Measurements from ENCODE around the gene S100A5. TPM values are rescaled to one million over a fixed set of nuclear protein-coding genes. Genes with fewer than 3 reads are reported as not detected.

The S100A5 gene
- total RNA-seq, 3 donors from 2014 or later, result 0.74 to 2.5 (median 0.95) TPM

DNA sequence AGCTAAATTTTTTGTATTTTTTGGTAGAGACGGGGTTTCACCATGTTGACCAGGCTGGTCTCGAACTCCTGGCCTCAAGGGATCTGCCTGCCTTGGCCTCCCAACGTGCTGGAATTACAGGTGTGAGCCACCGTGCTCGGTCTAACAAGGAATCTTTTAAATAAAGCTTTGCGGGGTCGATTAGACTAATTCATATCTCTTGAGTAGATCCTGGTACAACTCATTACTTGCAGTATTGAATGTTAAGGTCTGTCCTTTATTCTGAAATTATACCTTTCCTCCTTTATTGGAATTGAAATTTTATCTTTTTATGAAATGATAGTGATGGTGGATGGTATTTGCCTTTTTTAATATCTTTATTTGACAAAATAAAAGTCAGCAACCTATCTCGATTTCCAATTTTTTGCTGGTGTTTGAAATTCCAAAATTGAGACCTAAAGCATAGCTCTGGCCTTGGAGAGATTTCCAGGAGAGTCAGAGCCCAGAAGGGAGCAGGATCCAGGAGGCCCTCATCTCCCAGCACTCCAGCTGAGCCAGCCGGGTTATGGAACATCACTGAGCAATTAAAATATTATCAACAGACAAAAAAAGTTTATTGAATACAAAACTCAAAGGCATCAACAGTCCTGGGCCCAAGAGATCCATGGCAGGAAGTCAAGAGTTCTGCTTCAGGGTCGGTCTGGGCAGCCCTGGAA is 20.2 kb upstream of the S100A5 start:
- Mint-ChIP-seq H3K36me3 (ENCODE audit: insufficient read depth) (no peaks in the 10 kb centered on the region), H3K27me3 (ENCODE audit: low read depth) (no peaks in the 10 kb centered on the region)

DNA sequence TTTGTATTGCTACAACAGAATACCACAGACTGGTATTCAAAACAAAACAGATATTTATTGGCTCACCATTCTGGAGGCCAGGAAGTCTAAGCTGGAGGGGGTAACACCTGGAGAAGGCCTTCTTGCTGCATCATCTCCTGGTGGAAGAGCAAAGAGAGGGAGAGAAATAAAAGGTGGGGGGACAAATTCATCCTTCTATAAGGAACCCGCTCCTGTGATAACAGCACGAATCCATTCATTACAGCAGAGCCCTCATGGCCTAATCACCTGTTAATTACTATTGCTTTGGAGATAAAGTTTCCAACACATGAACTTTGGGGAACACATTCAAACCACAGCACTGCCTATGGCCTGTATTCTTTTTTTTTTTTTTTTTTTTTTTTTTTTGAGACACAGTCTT is 19.5 kb upstream of the S100A5 start:
- Mint-ChIP-seq H3K4me3 (no peak overlapping the region), H3K36me3 (ENCODE audit: insufficient read depth) (no peaks in the 10 kb centered on the region), H3K27me3 (ENCODE audit: low read depth) (no peaks in the 10 kb centered on the region), H3K4me1 (ENCODE audit: low read depth) (peaks cover 1% of the 10 kb centered on the region), H3K9me3 (no peaks in the 10 kb centered on the region)
- DNase-seq (no peak), ATAC-seq (no peak)

More for the DNA sequence above, 20.2 kb upstream of the S100A5 start:
- no peaks in the 10 kb centered on the region for H3K9me3 Mint-ChIP-seq
- ATAC-seq, result no peak
- H3K4me1 Mint-ChIP-seq (ENCODE audit: low read depth), result peaks cover 7% of the 10 kb centered on the region
- DNase-seq, result no peak
- H3K4me3 Mint-ChIP-seq, result no peak overlapping the region

DNA sequence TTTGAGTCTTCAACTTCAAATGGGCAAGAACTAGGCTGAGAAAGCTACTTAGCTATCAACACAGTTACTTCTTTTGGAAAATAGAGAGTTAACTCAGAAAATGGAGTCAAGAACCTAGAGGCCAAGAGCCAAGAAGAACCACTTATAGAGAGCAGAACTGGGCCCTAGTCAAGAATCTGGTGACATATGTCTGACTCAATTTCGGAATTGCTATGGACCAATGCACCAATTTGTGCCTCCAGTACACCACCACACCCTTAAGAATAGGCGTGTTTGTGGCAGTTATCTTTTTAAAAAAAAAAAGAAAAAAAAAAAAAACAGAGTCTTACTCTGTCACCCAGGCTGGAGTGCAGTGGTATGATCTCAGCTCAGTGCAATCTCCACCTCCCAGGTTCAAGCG is 17.1 kb upstream of the S100A5 start:
- ATAC-seq, result no peak

DNA sequence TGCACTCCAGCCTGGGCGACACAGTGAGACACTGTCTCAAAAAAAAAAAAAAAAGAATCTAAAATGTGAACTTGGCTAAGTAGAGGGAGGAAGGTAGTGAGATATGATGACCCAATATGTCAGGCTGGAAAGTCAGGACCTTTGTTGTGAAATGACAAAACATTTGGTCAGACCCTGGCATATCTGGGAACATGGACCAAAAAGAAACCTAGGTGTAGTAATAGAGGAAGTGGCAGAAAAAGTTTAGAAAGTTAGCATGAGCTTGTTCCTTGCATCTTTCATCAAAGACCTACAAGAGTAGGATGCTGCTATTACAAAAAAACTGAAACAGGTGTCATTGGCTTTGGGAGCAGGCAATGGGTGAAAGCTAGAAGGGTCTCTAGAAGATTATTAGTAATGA is 15.6 kb upstream of the S100A5 start:
- ATAC-seq (no peak), DNase-seq (no peak)
- Mint-ChIP-seq H3K4me1 (ENCODE audit: low read depth) (peaks cover 2% of the 10 kb centered on the region), H3K4me3 (no peak overlapping the region), H3K36me3 (ENCODE audit: insufficient read depth) (no peaks in the 10 kb centered on the region), H3K27me3 (ENCODE audit: low read depth) (no peaks in the 10 kb centered on the region), H3K9me3 (no peaks in the 10 kb centered on the region)

More for the DNA sequence above, 17.1 kb upstream of the S100A5 start:
- Mint-ChIP-seq H3K9me3 (no peaks in the 10 kb centered on the region), H3K4me3 (no peak overlapping the region), H3K27me3 (ENCODE audit: low read depth) (no peaks in the 10 kb centered on the region), H3K4me1 (ENCODE audit: low read depth) (peaks cover 2% of the 10 kb centered on the region), H3K36me3 (ENCODE audit: insufficient read depth) (no peaks in the 10 kb centered on the region)
- DNase-seq, result no peak

DNA sequence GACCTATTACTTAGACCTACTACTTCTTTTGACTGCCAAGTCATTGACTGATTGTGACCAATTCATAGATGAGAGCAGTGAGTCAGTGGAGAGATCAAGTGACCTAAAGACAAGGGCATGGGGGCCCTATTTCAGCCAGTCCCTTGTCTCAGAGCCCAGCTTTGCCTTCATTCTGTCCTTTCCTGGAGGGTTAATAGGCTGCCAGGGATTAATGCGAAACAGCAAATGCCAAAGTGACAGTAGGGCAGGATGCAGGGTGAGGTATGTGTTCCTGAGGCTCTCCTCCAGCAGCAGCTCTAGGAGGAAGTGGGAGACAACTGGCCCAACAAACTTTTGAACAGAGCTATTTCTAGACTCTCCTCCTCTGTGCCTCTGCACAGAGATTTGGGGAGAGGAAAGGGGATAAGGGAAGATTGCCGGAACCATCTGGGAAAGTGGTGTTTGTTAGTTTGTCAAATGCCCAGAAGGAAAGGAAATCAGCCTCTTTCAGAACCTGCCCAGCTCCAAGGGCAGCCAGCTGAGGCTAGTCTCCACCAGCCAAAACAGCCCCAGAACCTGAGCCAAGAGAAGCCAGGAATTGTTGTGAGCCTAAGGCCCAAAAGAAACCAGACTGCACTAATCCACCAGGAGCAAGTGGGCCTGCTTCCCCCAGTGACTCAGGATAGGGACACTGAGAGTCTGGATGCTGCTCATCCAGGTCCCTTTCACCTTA is 13.3 kb upstream of the S100A5 start:
- no peak overlapping the region for H3K4me3 Mint-ChIP-seq
- no peaks in the 10 kb centered on the region for H3K27me3 Mint-ChIP-seq (ENCODE audit: low read depth)

DNA sequence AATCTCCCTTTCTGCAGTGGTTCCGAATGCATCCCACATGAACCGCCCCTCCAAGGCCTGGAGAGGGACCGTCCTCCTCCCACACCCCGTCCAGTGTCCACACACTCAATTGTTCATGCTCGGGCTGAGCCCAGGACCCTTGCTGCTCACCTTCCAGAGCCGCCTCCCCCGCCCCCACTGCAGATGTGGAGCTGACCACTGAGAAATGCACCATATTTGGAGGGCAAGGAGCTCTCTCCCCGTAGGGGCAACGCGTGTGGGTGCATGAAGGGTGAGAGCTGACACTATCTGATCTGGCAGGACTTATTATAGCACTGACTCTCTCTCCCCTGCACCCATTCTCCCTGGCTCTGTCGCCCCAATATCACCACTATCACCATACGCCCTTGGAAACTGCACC is 12.4 kb upstream of the S100A5 start:
- Mint-ChIP-seq H3K4me1 (ENCODE audit: low read depth) (peaks cover 4% of the 10 kb centered on the region), H3K4me3 (no peak overlapping the region), H3K27me3 (ENCODE audit: low read depth) (no peaks in the 10 kb centered on the region), H3K36me3 (ENCODE audit: insufficient read depth) (no peaks in the 10 kb centered on the region), H3K9me3 (no peaks in the 10 kb centered on the region)
- ATAC-seq (no peak), DNase-seq (no peak)

More for the DNA sequence above, 13.3 kb upstream of the S100A5 start:
- H3K9me3 Mint-ChIP-seq, result no peaks in the 10 kb centered on the region
- DNase-seq (no peak), ATAC-seq (no peak)
- peaks cover 3% of the 10 kb centered on the region for H3K4me1 Mint-ChIP-seq (ENCODE audit: low read depth)
- H3K36me3 Mint-ChIP-seq (ENCODE audit: insufficient read depth), result no peaks in the 10 kb centered on the region

DNA sequence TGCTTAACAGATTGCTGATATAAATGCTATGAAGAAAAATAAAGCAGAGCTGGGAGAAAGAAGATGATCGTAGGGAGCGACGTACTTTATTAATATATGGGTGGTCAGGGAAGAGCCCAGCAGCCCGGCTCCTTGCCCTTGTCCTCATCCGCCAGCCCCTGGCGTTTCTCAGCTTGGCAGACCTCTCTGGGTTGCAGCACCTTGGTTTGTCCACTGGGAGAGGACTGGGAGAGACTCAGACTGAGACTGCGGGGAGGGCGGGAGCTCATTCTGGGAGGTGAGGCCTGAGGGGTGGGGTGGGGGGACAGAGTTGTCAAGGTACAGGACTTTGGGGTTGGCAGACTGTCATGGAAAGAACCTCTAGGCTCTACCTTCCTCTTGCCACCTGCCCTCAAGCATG is 11.6 kb upstream of the S100A5 start:
- H3K4me1 Mint-ChIP-seq (ENCODE audit: low read depth), result peaks cover 4% of the 10 kb centered on the region
- H3K4me3 Mint-ChIP-seq, result no peak overlapping the region
- H3K36me3 Mint-ChIP-seq (ENCODE audit: insufficient read depth), result no peaks in the 10 kb centered on the region
- H3K9me3 Mint-ChIP-seq, result no peaks in the 10 kb centered on the region
- H3K27me3 Mint-ChIP-seq (ENCODE audit: low read depth), result no peaks in the 10 kb centered on the region
- no peak for ATAC-seq
- DNase-seq, result no peak

DNA sequence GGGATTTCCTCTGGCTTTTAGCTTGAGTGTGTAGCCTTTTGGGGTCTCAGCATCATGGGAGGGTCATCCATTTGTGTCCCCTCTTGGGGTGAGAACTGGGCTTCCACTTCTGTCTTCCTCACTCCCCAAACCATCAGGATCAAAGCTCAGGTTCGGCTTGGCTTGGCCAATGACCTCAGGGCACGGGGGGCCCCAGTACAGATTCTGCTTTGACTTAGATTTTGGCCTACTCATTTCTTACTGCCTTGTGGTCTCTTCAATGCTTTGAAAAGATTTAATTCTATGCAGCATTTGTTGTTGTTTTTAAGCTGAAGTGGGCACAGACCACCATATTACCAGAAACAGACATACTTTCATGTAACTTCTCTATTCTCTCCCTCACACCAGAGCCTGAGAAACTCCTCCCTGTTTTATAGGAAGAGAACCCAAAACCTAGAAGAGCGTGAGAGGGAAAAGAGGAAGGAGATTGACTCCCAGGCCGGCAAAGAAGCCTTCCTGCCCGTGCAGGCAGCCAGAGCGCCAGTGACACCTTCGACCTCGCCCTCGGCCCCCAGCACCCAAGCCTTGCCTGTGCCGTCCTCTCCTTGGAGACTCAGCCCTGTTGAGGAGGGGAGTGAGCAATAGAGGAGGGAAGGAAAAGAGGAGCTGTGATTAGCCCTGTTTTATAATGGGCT is 10.2 kb upstream of the S100A5 start:
- no peak for ATAC-seq
- no peaks in the 10 kb centered on the region for H3K9me3 Mint-ChIP-seq
- H3K4me1 Mint-ChIP-seq (ENCODE audit: low read depth), result peaks cover 16% of the 10 kb centered on the region
- no peaks in the 10 kb centered on the region for H3K27me3 Mint-ChIP-seq (ENCODE audit: low read depth)
- no peak for DNase-seq
- H3K36me3 Mint-ChIP-seq (ENCODE audit: insufficient read depth), result no peaks in the 10 kb centered on the region
- H3K4me3 Mint-ChIP-seq, result no peak overlapping the region

DNA sequence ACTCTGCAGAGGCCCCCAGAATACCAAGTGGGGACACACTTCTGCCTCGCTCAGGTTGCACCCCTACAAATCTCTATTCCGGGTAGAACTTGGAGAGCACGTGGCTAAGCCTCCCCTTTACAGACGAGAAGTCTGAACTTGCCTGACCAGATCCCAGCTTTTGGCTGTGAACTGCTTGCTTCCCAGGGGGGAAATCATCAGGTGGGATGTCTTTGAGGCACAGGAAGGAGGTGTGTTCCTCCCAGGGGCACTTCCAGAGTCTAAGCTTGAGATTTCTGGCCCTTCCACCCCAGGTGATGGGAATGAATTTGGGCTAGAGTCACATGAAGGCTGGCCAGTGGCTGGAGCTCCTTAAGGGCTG is 9.6 kb upstream of the S100A5 start:
- DNase-seq (no peak), ATAC-seq (no peak)
- H3K27me3 Mint-ChIP-seq (ENCODE audit: low read depth), result no peaks in the 10 kb centered on the region
- peaks cover 22% of the 10 kb centered on the region for H3K4me1 Mint-ChIP-seq (ENCODE audit: low read depth)
- H3K36me3 Mint-ChIP-seq (ENCODE audit: insufficient read depth), result no peaks in the 10 kb centered on the region
- no peak overlapping the region for H3K4me3 Mint-ChIP-seq
- no peaks in the 10 kb centered on the region for H3K9me3 Mint-ChIP-seq

DNA sequence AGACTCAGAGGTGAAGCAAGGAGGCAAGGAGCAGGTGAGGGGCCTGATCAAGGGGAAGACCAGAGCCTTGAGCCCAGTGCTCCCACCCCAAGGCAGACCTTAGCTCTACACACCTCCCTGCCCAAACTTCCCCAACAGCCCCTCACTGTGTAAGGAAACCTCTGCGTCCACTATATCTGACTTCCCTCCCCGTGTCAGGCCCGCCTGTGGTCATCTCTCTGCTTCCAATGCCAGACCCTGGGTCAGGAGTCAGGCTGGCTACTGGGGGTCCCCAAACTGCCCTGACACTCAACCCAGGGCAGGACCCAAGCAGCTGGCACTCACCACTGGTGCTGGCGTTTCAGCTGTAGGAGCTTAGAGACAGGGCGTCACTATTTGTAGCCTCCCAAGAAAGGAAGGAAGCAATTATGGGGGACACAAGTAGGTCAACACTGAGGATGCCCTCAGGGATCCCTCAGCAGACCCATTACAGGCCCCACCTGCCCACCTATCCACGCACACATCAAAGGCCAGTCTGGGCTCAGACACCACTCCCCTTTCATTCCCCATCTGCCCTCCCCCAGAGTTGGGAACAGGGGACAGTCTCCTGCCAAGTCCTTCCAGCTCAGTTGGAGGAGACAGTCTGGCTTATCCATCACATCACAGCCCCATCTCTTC is 9.1 kb upstream of the S100A5 start:
- ATAC-seq, result no peak
- Mint-ChIP-seq H3K4me3 (no peak overlapping the region), H3K36me3 (ENCODE audit: insufficient read depth) (no peaks in the 10 kb centered on the region), H3K27me3 (ENCODE audit: low read depth) (no peaks in the 10 kb centered on the region), H3K4me1 (ENCODE audit: low read depth) (peaks cover 27% of the 10 kb centered on the region), H3K9me3 (no peaks in the 10 kb centered on the region)
- DNase-seq, result no peak

DNA sequence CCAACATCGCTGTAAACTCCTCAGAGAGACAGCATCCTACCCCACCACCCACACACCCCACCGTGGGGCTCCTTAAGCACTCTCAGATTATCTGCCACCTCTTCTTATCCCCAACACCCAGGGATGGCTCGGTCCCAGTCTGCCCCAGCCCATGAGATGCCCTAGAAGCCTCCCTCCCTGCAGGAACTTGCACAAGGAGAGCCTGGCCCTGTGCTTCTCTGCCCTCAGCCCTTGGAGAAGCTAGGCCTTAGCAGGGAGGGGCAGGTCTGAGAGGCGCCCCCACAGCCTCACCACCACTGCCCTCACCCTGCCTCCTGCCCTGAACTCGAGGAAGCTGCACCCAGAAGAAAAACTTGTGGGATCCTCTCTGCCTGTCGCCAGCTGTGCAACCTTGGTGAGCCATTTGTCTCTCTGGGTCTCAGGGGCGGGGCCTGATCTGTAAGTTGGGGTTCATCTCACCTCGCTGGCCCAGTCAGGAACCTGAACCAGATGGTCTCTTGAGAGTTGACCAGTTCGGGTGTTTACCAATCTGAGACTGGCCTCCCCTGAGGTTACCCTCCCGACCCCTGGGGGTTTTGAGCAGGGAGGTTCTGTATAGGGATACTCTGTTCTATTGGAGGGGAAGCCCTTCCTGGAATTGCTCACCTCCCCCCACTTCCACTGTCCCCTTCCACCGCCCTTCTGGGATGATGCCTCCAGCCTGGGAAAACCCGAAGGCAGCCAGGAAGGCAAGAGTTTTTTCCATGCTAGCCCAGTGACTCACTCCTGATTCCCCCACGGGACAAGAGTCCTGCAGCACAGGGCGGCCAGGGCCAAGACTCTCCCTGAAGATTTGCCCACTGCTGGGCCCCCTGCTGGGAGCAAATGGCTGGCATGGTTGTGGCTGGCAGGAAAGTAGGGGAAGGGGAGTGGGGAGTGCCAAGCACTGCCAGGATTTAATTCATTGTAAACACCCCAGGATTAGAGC is 8.3 kb upstream of the S100A5 start, which contains the start of gene S100A3:
Gene S100A3 (minus strand): TSS at position 537 of the 967 bp plus-strand sequence. CDS start 773 bp downstream, outside the sequence.
- H3K36me3 Mint-ChIP-seq (ENCODE audit: insufficient read depth), result peaks cover 4% of the 10 kb centered on the region
- no peak within 1 kb of the TSS for H3K4me3 Mint-ChIP-seq
- H3K4me1 Mint-ChIP-seq (ENCODE audit: low read depth), result peaks cover 35% of the 10 kb centered on the region
- no peaks in the 10 kb centered on the region for H3K9me3 Mint-ChIP-seq
- no peaks in the 10 kb centered on the region for H3K27me3 Mint-ChIP-seq (ENCODE audit: low read depth)
- ATAC-seq (no peak), DNase-seq (no peak)

DNA sequence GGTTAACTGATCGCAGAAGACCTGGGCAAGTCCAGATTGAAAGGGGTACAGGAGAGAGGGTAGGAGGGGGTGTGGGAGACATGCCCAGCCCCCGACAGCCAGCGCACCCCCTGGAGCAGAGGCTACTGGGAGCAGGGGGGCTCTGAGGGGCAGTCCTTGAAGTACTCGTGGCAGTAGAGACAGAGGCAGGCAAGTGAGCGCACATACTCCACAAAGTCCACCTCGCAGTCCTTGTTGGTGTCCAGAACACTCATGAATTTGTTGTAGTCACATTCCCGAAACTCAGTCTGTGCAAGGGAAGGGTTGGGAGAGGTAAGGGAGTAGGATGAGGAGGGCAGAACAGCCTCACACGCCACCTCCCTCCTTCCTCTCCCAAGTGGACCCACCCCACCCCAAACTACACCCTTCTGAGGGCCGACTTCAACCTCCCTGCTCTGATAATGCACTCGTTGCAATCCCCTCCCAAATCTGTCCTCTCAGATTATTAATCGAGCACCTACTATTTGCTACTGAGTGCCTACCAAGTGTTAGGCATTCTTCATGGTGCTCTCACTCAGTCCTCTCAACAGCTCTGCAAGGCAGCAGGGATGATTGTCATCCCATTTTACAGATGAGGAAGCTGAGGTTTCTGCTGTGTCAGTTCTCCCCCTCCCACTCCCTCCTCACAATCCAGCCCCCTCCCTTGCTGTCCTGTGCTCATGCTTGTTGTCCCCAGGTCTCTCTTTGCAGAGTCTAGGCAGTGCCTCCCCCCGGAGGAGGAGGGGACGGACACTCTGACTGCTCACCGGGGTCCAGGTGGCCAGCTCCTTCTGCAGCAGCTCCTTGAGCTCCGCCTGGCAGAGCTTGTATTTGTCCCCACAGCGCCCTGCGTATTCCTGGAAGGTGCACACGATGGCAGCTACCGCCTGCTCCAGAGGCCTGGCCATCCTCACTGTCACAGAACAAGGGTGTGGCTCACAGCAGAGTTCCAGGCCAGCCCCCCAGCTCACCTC is 7.1 kb upstream of the S100A5 start:
- no peaks in the 10 kb centered on the region for H3K27me3 Mint-ChIP-seq (ENCODE audit: low read depth)
- ATAC-seq, result no peak
- H3K36me3 Mint-ChIP-seq (ENCODE audit: insufficient read depth), result peaks cover 9% of the 10 kb centered on the region
- no peak for DNase-seq
- H3K4me1 Mint-ChIP-seq (ENCODE audit: low read depth), result peaks cover 44% of the 10 kb centered on the region
- H3K9me3 Mint-ChIP-seq, result no peaks in the 10 kb centered on the region
- no peak overlapping the region for H3K4me3 Mint-ChIP-seq

Measured in activated T-cell treated with anti-CD3 and anti-CD28 coated beads, Interleukin-2, amount 50 U/mL, for 4 hours (primary cell).